H1 (cell line): ENCODE results near the gene TMPRSS9. TPM values are rescaled to one million over a fixed set of nuclear protein-coding genes. Genes with fewer than 3 reads are reported as not detected.

Experiments used
- CTCF ChIA-PET: fragments of 300-600 bp; sonication (Branson Sonifier 250); formaldehyde crosslinking; loops from one replicate; lab custom pipeline; 2021; ENCODE audit not compliant: partially characterized antibody; lab: Charles Lee
- POLR2A ChIA-PET: fragments of 300-600 bp; sonication (Branson Sonifier 250); formaldehyde crosslinking; loops from one replicate; lab custom pipeline; 2021; ENCODE audit warnings: inconsistent platforms; ENCODE audit not compliant: partially characterized antibody; lab: Charles Lee
- DNase-seq, 2 experiments: peaks; one replicate each; pipeline versions ENCODE4 v3.0.0 to v3.0.0-alpha.2; 2010 to 2022; ENCODE audit warnings: low spot score in 2 of 2, low read depth in 1 of 2, mixed read lengths in 1 of 2
- FAIRE-seq: peaks from 2 replicates; lab custom pipeline; 2011; peaks lifted over from hg19 to GRCh38; lab: Jason Lieb, UNC
- H2AFZ ChIP-seq: 2 replicates; pipeline ENCODE4 v1.8.1; 2012; ENCODE audit warnings: low read length, inconsistent platforms
- H2AK5ac ChIP-seq: 2 replicates; pipeline ENCODE4 v1.6.1; 2013; ENCODE audit warnings: low read depth, low read length
- H2BK120ac ChIP-seq: replicated peaks from 2 replicates; pipeline ENCODE3; 2013; ENCODE audit warnings: low read depth, low read length, inconsistent platforms
- H2BK12ac ChIP-seq: 2 replicates; pipeline ENCODE4 v1.6.1; 2013; ENCODE audit warnings: low read depth, low read length
- H2BK15ac ChIP-seq: 2 replicates; pipeline ENCODE4 v1.6.1; 2013; ENCODE audit warnings: low read length
- H2BK20ac ChIP-seq: 2 replicates; pipeline ENCODE4 v1.6.1; 2013; ENCODE audit warnings: low read length
- H2BK5ac ChIP-seq: 2 replicates; pipeline ENCODE4 v1.6.1; 2013; ENCODE audit warnings: low read depth, low read length
- H3K14ac ChIP-seq: 2 replicates; pipeline ENCODE4 v1.6.1; 2013; ENCODE audit warnings: inconsistent platforms; ENCODE audit not compliant: insufficient read length
- H3K18ac ChIP-seq: 2 replicates; pipeline ENCODE4 v1.6.1; 2013; ENCODE audit warnings: low read length; ENCODE audit errors: extremely low read depth
- H3K23ac ChIP-seq: 2 replicates; pipeline ENCODE4 v1.6.1; 2013; ENCODE audit warnings: inconsistent platforms; ENCODE audit not compliant: insufficient read length
- H3K23me2 ChIP-seq: 2 replicates; pipeline ENCODE4 v1.6.1; 2013; ENCODE audit warnings: low read depth, low read length
- H3K27ac ChIP-seq: 2 replicates; pipeline ENCODE4 v1.6.1; 2011; ENCODE audit warnings: low read depth, low read length, inconsistent platforms
- H3K27me3 ChIP-seq, 4 experiments: replicated peaks in 1 of 4; 1 replicate in 1 of 4; 2 replicates in 3 of 4; pipeline versions ENCODE4 v1.6.1 to v1.8.1; 2011 to 2013; ENCODE audit warnings: low read length in 3 of 4, mild to moderate bottlenecking in 3 of 4, inconsistent platforms in 2 of 4, mixed read lengths in 2 of 4, moderate library complexity in 1 of 4; ENCODE audit not compliant: control insufficient read depth in 3 of 4, insufficient read depth in 3 of 4; ENCODE audit errors: extremely low read depth in 1 of 4
- H3K36me3 ChIP-seq, 4 experiments: 2 replicates each; pipeline versions ENCODE4 v1.6.1 to v1.8.1; 2011 to 2013; ENCODE audit warnings: mild to moderate bottlenecking in 4 of 4, low read length in 3 of 4, moderate library complexity in 2 of 4, control low read depth in 1 of 4, inconsistent platforms in 1 of 4; ENCODE audit not compliant: insufficient read depth in 4 of 4, control insufficient read depth in 2 of 4
- H3K4ac ChIP-seq: replicated peaks from 2 replicates; pipeline ENCODE3; 2013; ENCODE audit warnings: low read length, low read depth, mixed read lengths, inconsistent platforms; ENCODE audit not compliant: insufficient read length
- H3K4me1 ChIP-seq, 4 experiments: replicated peaks in 1 of 4; 1 replicate in 1 of 4; 2 replicates in 3 of 4; pipeline versions ENCODE4 v1.6.1 to v1.8.1; 2011 to 2013; ENCODE audit warnings: low read length in 3 of 4, inconsistent platforms in 2 of 4, mixed read lengths in 1 of 4; ENCODE audit not compliant: insufficient read depth in 4 of 4, control insufficient read depth in 3 of 4
- H3K4me2 ChIP-seq, 2 experiments: 2 replicates each; pipeline versions ENCODE4 v1.6.1 to v1.8.1; 2011 to 2013; ENCODE audit warnings: low read depth in 2 of 2, low read length in 2 of 2, control low read depth in 1 of 2, inconsistent platforms in 1 of 2, mild to moderate bottlenecking in 1 of 2; ENCODE audit not compliant: insufficient read depth in 1 of 2
- H3K4me3 ChIP-seq, 4 experiments: fragments of 200-600, 300-600 bp in 1 of 4; sonication (generic), shearing (Covaris generic), sonication (Bioruptor Twin) in 1 of 4; 2 replicates each; pipeline versions ENCODE4 v1.5.1 to v1.8.1; 2011 to 2016; ENCODE audit warnings: low read length in 4 of 4, low read depth in 3 of 4, control low read depth in 2 of 4, inconsistent platforms in 2 of 4, mild to moderate bottlenecking in 2 of 4, mixed read lengths in 1 of 4, moderate library complexity in 1 of 4; ENCODE audit not compliant: insufficient read depth in 2 of 4; ENCODE audit errors: extremely low read depth in 1 of 4
- H3K56ac ChIP-seq: replicated peaks from 2 replicates; pipeline ENCODE3; 2013; ENCODE audit warnings: low read depth, mild to moderate bottlenecking, mixed read lengths, low read length, inconsistent platforms; ENCODE audit not compliant: insufficient read length
- H3K79me1 ChIP-seq: 2 replicates; pipeline ENCODE4 v1.6.1; 2013; ENCODE audit warnings: low read depth, low read length, control low read depth
- H3K79me2 ChIP-seq, 2 experiments: 2 replicates each; pipeline versions ENCODE4 v1.6.1 to v1.8.1; 2012 to 2013; ENCODE audit warnings: low read length in 2 of 2, mild to moderate bottlenecking in 2 of 2, inconsistent platforms in 1 of 2; ENCODE audit not compliant: insufficient read depth in 2 of 2, control insufficient read depth in 1 of 2
- H3K9ac ChIP-seq, 4 experiments: replicated peaks in 1 of 4; 1 replicate in 1 of 4; 2 replicates in 3 of 4; pipeline versions ENCODE4 v1.6.1 to v1.8.1; 2011 to 2013; ENCODE audit warnings: low read depth in 3 of 4, low read length in 3 of 4, control low read depth in 2 of 4, mild to moderate bottlenecking in 2 of 4, moderate library complexity in 2 of 4, inconsistent platforms in 1 of 4; ENCODE audit errors: extremely low read depth in 1 of 4
- H3K9me3 ChIP-seq, 2 experiments: 2 replicates each; pipeline versions ENCODE4 v1.6.1 to v1.8.1; 2012 to 2013; ENCODE audit warnings: mild to moderate bottlenecking in 2 of 2, moderate library complexity in 2 of 2, control low read depth in 1 of 2, inconsistent platforms in 1 of 2, low read depth in 1 of 2, low read length in 1 of 2, mixed read lengths in 1 of 2; ENCODE audit not compliant: insufficient read depth in 2 of 2
- H4K20me1 ChIP-seq, 2 experiments: replicated peaks in 1 of 2; 2 replicates each; pipeline versions ENCODE3 to v1.8.1; 2011 to 2013; ENCODE audit warnings: inconsistent platforms in 2 of 2, low read length in 2 of 2, mild to moderate bottlenecking in 1 of 2; ENCODE audit not compliant: insufficient read depth in 2 of 2, control insufficient read depth in 1 of 2
- H4K5ac ChIP-seq: 2 replicates; pipeline ENCODE4 v1.6.1; 2013; ENCODE audit warnings: low read length, low read depth, mixed read lengths, inconsistent platforms; ENCODE audit not compliant: insufficient read length
- H4K8ac ChIP-seq: 2 replicates; pipeline ENCODE4 v1.8.0; 2013; ENCODE audit warnings: mild to moderate bottlenecking, moderate library complexity, low read length, inconsistent platforms; ENCODE audit not compliant: insufficient read depth; ENCODE audit errors: extremely low read depth
- H4K91ac ChIP-seq: replicated peaks from 2 replicates; pipeline ENCODE3; 2013; ENCODE audit warnings: low read length, mixed read lengths, inconsistent platforms; ENCODE audit not compliant: insufficient read length
- CHD2 ChIP-seq: IDR thresholded peaks from 2 replicates; pipeline ENCODE4 v1.6.1; 2012; ENCODE audit warnings: low read length, improper control_type of control experiment
- TBP ChIP-seq: IDR thresholded peaks from 2 replicates; pipeline ENCODE4 v1.6.1; 2011; ENCODE audit warnings: low read depth, low read length, improper control_type of control experiment
- USF2 ChIP-seq: IDR thresholded peaks from 2 replicates; pipeline ENCODE4 v1.6.1; 2011; ENCODE audit warnings: low read length, improper control_type of control experiment
- WGBS, 2 experiments: shearing (Covaris generic) in 1 of 2; methylation state at CpG; one replicate each; pipeline versions ENCODE4 v1.1.6 to v1.1.7; 2013 to 2015; ENCODE audit warnings: low lambda C conversion rate in 2 of 2, mixed read lengths in 2 of 2, inconsistent platforms in 1 of 2, low coverage in 1 of 2, missing lambda C conversion rate in 1 of 2; ENCODE audit not compliant: insufficient replicate concordance in 2 of 2, insufficient coverage in 1 of 2, insufficient read length in 1 of 2; ENCODE audit errors: extremely low coverage in 1 of 2, missing lambda C conversion rate in 1 of 2; 5-methylcytosine and 5-hydroxymethylcytosine counted together
- polyA plus RNA-seq, 7 experiments: library from polyadenylated mRNA; depleted of rRNA in 3 of 7; stranded (reverse) in 5 of 7; unstranded in 2 of 7; fragments of >200 nt in 5 of 7; fragments of 200-250 nt in 2 of 7; gene quantifications; 1 replicate in 5 of 7; 2 replicates in 1 of 7; 4 replicates in 1 of 7; pipeline versions ENCODE4 v1.2.1 to v1.2.3, GENCODE V29; 2011 to 2013; ENCODE audit warnings: missing spikeins in 2 of 7, mixed read lengths in 2 of 7
- total RNA-seq: library from RNA; stranded (reverse); fragmentation: NEBNext Ultra II Directional; extraction: Animal tissue kit (Norgen Biotek cat#: 25700); gene quantifications from 2 replicates; pipeline ENCODE4 v1.2.1, GENCODE V29; 2021

Gene TMPRSS9
- total and polyA plus RNA-seq, 2 of the 8 experiments (the other 6 are each of a cell fraction or from before 2014, with no cell fraction given), result 0.15 to 0.19 TPM

GRCh38 chr19:2339644-2340310 lies 20.3 kb upstream of the TMPRSS9 start:
- peaks cover 9 to 20% of the 10 kb centered on the region in 2 experiments for H3K79me2 ChIP-seq
- 90% methylated on average over 40 of the region's 52 CpGs; no CpG with 5 or more reads in 1 of the 2 experiments for WGBS, 2 experiments
- H3K23me2 ChIP-seq, result peaks cover 3% of the 10 kb centered on the region; the same call in 1 of the 2 replicates
- H2AK5ac ChIP-seq, result no peak overlapping the region
- peaks cover 2 to 23% (median 6%) of the 10 kb centered on the region in 4 experiments; a peak in 3 of 8 replicates for H3K36me3 ChIP-seq
- no peak overlapping the region for H2BK5ac ChIP-seq
- H3K9me3 ChIP-seq, result peaks cover 0 to 5% of the 10 kb centered on the region in 2 experiments; a peak in 1 of 4 replicates
- no peak overlapping the region for H2BK20ac ChIP-seq
- H3K9ac ChIP-seq, result no peak overlapping the region
- H3K56ac ChIP-seq, result no peak overlapping the region
- CTCF ChIA-PET, result interaction anchor here (1.5 kb wide), 1 partner anchor 16 kb away, joined by 5 read pairs; no protein-coding TSS in a partner anchor
- no peak overlapping the region for H2BK120ac ChIP-seq
- peak overlapping the region; percentile 51; the same call in 1 of the 2 replicates for H4K8ac ChIP-seq
- TF ChIP-seq USF2 (no peak), CHD2 (no peak), TBP (no peak)
- no peak overlapping the region for H3K4me3 ChIP-seq
- DNase-seq (no peak), FAIRE-seq (no peak)
- peaks cover 22% of the 10 kb centered on the region for H3K79me1 ChIP-seq
- no peak overlapping the region for H3K23ac ChIP-seq
- no peak overlapping the region for H4K91ac ChIP-seq
- peaks cover 9 to 25% of the 10 kb centered on the region in 2 experiments for H4K20me1 ChIP-seq
- no peak overlapping the region for H3K18ac ChIP-seq
- H3K27me3 ChIP-seq, result no peaks in the 10 kb centered on the region
- no peak overlapping the region for H4K5ac ChIP-seq
- H3K4me2 ChIP-seq, result no peak overlapping the region
- POLR2A ChIA-PET, result interaction anchor here (0.5 to 3.1 kb wide), 2 partner anchors 11 to 12 kb away, joined by 4 to 11 read pairs; partner anchors contain the start of genes LSM7 and SPPL2B
- no peak overlapping the region for H3K27ac ChIP-seq
- no peak overlapping the region for H3K4ac ChIP-seq
- H3K14ac ChIP-seq, result no peak overlapping the region
- no peak overlapping the region for H2BK15ac ChIP-seq
- H2BK12ac ChIP-seq, result no peak overlapping the region
- H3K4me1 ChIP-seq, result peaks cover 0 to 8% (median 2%) of the 10 kb centered on the region in 4 experiments; a peak in 4 of 7 replicates
- no peak overlapping the region for H2AFZ ChIP-seq
